Endothelial cell of umbilical vein (primary cell): ENCODE measurements around the gene WDR47. TPM values are rescaled to one million over a fixed set of nuclear protein-coding genes. Genes with fewer than 3 reads are reported as not detected.

ENCODE experiments used
- BruUV-seq: library from RNA; stranded (reverse); fragments of 400-500 nt; replicated peaks from 2 replicates; lab custom pipeline; 2021; lab: Mats Ljungman, UMichigan
- CTCF ChIA-PET: fragments of 300-600, 350-600 bp; sonication (Branson Sonifier 250); formaldehyde crosslinking; loops from one replicate; lab custom pipeline; 2021; ENCODE audit warnings: antibody characterized with exemption, inconsistent platforms; lab: Charles Lee
- POLR2A ChIA-PET: fragments of 300-600, 350-600 bp; sonication (Branson Sonifier 250); formaldehyde crosslinking; loops from one replicate; lab custom pipeline; 2021; ENCODE audit warnings: antibody characterized with exemption, inconsistent platforms; lab: Charles Lee
- DNase-seq: peaks from one replicate; pipeline ENCODE4 v3.0.0-alpha.2; 2011; ENCODE audit warnings: low read depth, low spot score
- FAIRE-seq: peaks from 2 replicates; lab custom pipeline; 2011; peaks lifted over from hg19 to GRCh38; lab: Jason Lieb, UNC
- H2AFZ ChIP-seq: 2 replicates; pipeline ENCODE4 v1.6.0; 2012; ENCODE audit warnings: low read depth, low read length, control low read depth, inconsistent platforms
- H3K27ac ChIP-seq: 2 replicates; pipeline ENCODE4 v1.5.1; 2011; ENCODE audit warnings: low read depth, mild to moderate bottlenecking, control low read depth, low read length, moderate library complexity; ENCODE audit not compliant: insufficient read depth
- H3K27me3 ChIP-seq, 2 experiments: 2 replicates each; pipeline versions ENCODE4 v1.6.0 to v1.6.1; 2011; ENCODE audit warnings: low read length in 2 of 2, mixed read lengths in 1 of 2; ENCODE audit not compliant: control insufficient read depth in 2 of 2, insufficient read depth in 2 of 2
- H3K36me3 ChIP-seq, 2 experiments: 2 replicates in 1 of 2; 3 replicates in 1 of 2; pipeline ENCODE4 v1.5.1; 2011; ENCODE audit warnings: low read length in 2 of 2, mild to moderate bottlenecking in 1 of 2, moderate library complexity in 1 of 2; ENCODE audit not compliant: control insufficient read depth in 2 of 2, insufficient read depth in 2 of 2; ENCODE audit errors: extremely low read depth in 1 of 2
- H3K4me1 ChIP-seq: 3 replicates; pipeline ENCODE4 v1.5.1; 2011; ENCODE audit warnings: mild to moderate bottlenecking, low read length; ENCODE audit not compliant: control insufficient read depth, insufficient read depth; ENCODE audit errors: extremely low read depth
- H3K4me2 ChIP-seq: 2 replicates; pipeline ENCODE4 v1.6.1; 2011; ENCODE audit warnings: low read length, control low read depth, mixed read lengths; ENCODE audit not compliant: insufficient read depth
- H3K4me3 ChIP-seq, 3 experiments: fragments of 200-600 bp in 1 of 3; sonication (generic), shearing (Covaris generic) in 1 of 3; replicated peaks in 1 of 3; 2 replicates each; pipeline ENCODE4 v1.5.1; 2011 to 2016; ENCODE audit warnings: control low read depth in 3 of 3, low read length in 3 of 3, mild to moderate bottlenecking in 2 of 3, inconsistent platforms in 1 of 3, low read depth in 1 of 3, moderate library complexity in 1 of 3; ENCODE audit not compliant: insufficient read depth in 1 of 3
- H3K79me2 ChIP-seq: 2 replicates; pipeline ENCODE4 v1.6.0; 2012; ENCODE audit warnings: low read length, inconsistent platforms; ENCODE audit not compliant: control insufficient read depth, insufficient read depth
- H3K9ac ChIP-seq: replicated peaks from 2 replicates; pipeline ENCODE3; 2011; ENCODE audit warnings: low read length, control low read depth; ENCODE audit not compliant: insufficient read depth; ENCODE audit errors: extremely low read depth
- H3K9me1 ChIP-seq: replicated peaks from 3 replicates; pipeline ENCODE4 v1.6.0; 2011; ENCODE audit warnings: mild to moderate bottlenecking, low read length; ENCODE audit not compliant: control insufficient read depth, insufficient read depth; ENCODE audit errors: extremely low read depth
- H3K9me3 ChIP-seq: replicated peaks from 2 replicates; pipeline ENCODE4 v1.5.1; 2012; ENCODE audit warnings: low read length, inconsistent platforms; ENCODE audit not compliant: control insufficient read depth, insufficient read depth
- H4K20me1 ChIP-seq: replicated peaks from 2 replicates; pipeline ENCODE3; 2011; ENCODE audit warnings: mild to moderate bottlenecking, low read length; ENCODE audit not compliant: control insufficient read depth, insufficient read depth; ENCODE audit errors: extremely low read depth
- EZH2 ChIP-seq: IDR thresholded peaks from 2 replicates; pipeline ENCODE4 v1.6.1; 2012; ENCODE audit warnings: borderline replicate concordance, low read depth, mild to moderate bottlenecking, moderate library complexity, low read length, inconsistent platforms; ENCODE audit not compliant: severe bottlenecking
- FOS ChIP-seq: IDR thresholded peaks from 2 replicates; pipeline ENCODE4 v1.6.1; 2011; ENCODE audit warnings: mild to moderate bottlenecking, low read length, moderate library complexity, borderline replicate concordance; ENCODE audit not compliant: insufficient read depth
- GATA2 ChIP-seq: IDR thresholded peaks from 2 replicates; pipeline ENCODE4 v1.7.0; 2011; ENCODE audit warnings: low read depth, mild to moderate bottlenecking, moderate library complexity, mixed read lengths, low read length; ENCODE audit not compliant: insufficient read length, insufficient read depth
- JUN ChIP-seq: IDR thresholded peaks from 2 replicates; pipeline ENCODE4 v1.6.1; 2011; ENCODE audit warnings: borderline replicate concordance, low read depth; ENCODE audit not compliant: insufficient read length, insufficient read depth
- MYC ChIP-seq: IDR thresholded peaks from one replicate; pipeline ENCODE4 v1.6.1; 2011; ENCODE audit warnings: mild to moderate bottlenecking, low read depth, low read length
- POLR2A ChIP-seq: IDR thresholded peaks from 2 replicates; pipeline ENCODE4 v1.6.1; 2012; ENCODE audit warnings: low read depth, mild to moderate bottlenecking, control low read depth, low read length
- POLR2AphosphoS5 ChIP-seq: IDR thresholded peaks from 2 replicates; pipeline ENCODE4 v1.6.1; 2012; ENCODE audit warnings: low read depth, mild to moderate bottlenecking, control low read depth, low read length, moderate library complexity; ENCODE audit not compliant: insufficient read depth
- dilution Hi-C: fragments of 300-500 bp; cut with MboI; formaldehyde crosslinking; loops from one replicate; pipeline ENCODE4 v1.15.0; 2019; ENCODE audit warnings: low sequenced_read_pairs; ENCODE audit not compliant: extremely low pct_ligation_motif_present
- intact Hi-C: fragments of 100-400 bp; cut with micrococcal nuclease; formaldehyde crosslinking; loops from one replicate; pipeline ENCODE4 v1.10.0; 2022
- polyA plus RNA-seq, 4 experiments: library from polyadenylated mRNA; depleted of rRNA in 3 of 4; stranded (reverse) in 3 of 4; unstranded in 1 of 4; fragments of >200 nt; gene quantifications; 2 replicates each; pipeline versions ENCODE4 v1.2.1 to v1.2.3, GENCODE V29; 2011 to 2012; ENCODE audit warnings: missing spikeins in 1 of 4
- total RNA-seq: library from RNA; stranded (reverse); gene quantifications from 2 replicates; pipeline ENCODE4 v1.2.3, GENCODE V29; 2021
- TF ChIP-seq, protein P1 (sequence below), 2 donors: IDR thresholded peaks; 1 replicate in 1 of 2; 2 replicates in 1 of 2; pipeline ENCODE4 v1.5.1; 2011; ENCODE audit warnings: low read length in 2 of 2, mild to moderate bottlenecking in 2 of 2, moderate library complexity in 2 of 2, control low read depth in 1 of 2, inconsistent platforms in 1 of 2, low read depth in 1 of 2; ENCODE audit not compliant: insufficient read depth in 1 of 2; ENCODE audit errors: extremely low read depth in 1 of 2
- TF ChIP-seq, protein P2 (sequence below): IDR thresholded peaks from 2 replicates; pipeline ENCODE4 v1.6.1; 2011; ENCODE audit not compliant: insufficient read depth, insufficient read length

The WDR47 gene
- total and polyA plus RNA-seq, 2 donors (not counting 3 experiments of a cell fraction or from before 2014, with no cell fraction given), result 9.1 to 19.0 TPM

DNA sequence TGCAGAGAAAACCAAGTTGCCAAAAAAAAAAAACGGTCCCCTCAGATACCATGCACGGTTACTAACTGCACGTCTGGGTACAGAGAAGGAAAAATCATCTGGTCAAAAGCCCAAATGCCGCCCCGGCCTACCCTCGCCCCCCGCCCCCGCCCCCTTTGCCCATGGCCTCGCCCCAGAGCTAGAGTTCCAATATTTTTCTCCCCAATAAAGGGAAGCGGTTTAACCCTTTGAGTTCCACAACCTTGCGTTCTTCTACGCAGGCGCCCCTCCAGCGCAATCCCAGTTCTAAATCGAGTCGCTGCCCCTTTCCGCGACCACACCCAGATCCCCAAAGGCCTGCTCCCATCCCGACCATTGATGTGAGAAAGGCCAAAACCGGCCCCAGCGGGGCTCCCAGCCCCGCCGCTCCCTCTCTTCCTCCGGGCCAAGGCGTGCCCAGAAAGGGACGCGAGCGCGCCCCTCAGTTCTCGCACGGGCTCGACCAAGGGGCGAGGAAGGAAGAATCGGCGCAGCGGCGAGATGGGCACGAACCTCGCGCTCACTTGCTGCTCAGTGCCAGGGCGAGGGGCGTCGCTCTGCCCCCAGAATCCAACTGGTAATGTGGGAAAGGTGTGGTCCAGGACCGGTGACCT, 797 bp downstream of the WDR47 start:
- peak overlapping the region; percentile 92 to 96 (median 94) for H3K4me3 ChIP-seq
- CTCF ChIA-PET, result interaction anchor here (1.2 kb wide), 1 partner anchor 72 kb away, joined by 8 read pairs; a partner anchor contains a TSS
- peak overlapping the region; percentile 38 for H3K27ac ChIP-seq
- peaks cover 10% of the 10 kb centered on the region for H3K4me1 ChIP-seq
- BruUV-seq, result no TSS peak
- H3K36me3 ChIP-seq, result no peaks in the 10 kb centered on the region
- dilution Hi-C loops, result no loop called here
- no peaks in the 10 kb centered on the region for H3K9me3 ChIP-seq
- H3K9ac ChIP-seq, result peak overlapping the region; percentile 85
- H2AFZ ChIP-seq, result peak overlapping the region; percentile 82
- POLR2A ChIA-PET, result no interaction called here
- peak overlapping the region; percentile 94 for H3K4me2 ChIP-seq
- H4K20me1 ChIP-seq, result no peaks in the 10 kb centered on the region
- FAIRE-seq, result no peak
- H3K27me3 ChIP-seq, result no peaks in the 10 kb centered on the region
- peak; percentile 33 for DNase-seq
- intact Hi-C loops, result loop anchor here (2.0 to 5.0 kb wide), 2 partner anchors 71 to 78 kb away; partner anchors contain the start of genes CLCC1 and ELAPOR1
- TF ChIP-seq EZH2 (no peak), GATA2 (no peak), JUN (no peak), POLR2AphosphoS5 (no peak), FOS (no peak), MYC (no peak), POLR2A (no peak)
- TF ChIP-seq, protein P1, sequence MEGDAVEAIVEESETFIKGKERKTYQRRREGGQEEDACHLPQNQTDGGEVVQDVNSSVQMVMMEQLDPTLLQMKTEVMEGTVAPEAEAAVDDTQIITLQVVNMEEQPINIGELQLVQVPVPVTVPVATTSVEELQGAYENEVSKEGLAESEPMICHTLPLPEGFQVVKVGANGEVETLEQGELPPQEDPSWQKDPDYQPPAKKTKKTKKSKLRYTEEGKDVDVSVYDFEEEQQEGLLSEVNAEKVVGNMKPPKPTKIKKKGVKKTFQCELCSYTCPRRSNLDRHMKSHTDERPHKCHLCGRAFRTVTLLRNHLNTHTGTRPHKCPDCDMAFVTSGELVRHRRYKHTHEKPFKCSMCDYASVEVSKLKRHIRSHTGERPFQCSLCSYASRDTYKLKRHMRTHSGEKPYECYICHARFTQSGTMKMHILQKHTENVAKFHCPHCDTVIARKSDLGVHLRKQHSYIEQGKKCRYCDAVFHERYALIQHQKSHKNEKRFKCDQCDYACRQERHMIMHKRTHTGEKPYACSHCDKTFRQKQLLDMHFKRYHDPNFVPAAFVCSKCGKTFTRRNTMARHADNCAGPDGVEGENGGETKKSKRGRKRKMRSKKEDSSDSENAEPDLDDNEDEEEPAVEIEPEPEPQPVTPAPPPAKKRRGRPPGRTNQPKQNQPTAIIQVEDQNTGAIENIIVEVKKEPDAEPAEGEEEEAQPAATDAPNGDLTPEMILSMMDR (IDR thresholded peaks at IDR 0.05; ENCODE audit: extremely low read depth in 1 of 2, insufficient read depth in 1 of 2, low read depth in 1 of 2, low read length in 2 of 2), result no peak
- TF ChIP-seq, protein P2, sequence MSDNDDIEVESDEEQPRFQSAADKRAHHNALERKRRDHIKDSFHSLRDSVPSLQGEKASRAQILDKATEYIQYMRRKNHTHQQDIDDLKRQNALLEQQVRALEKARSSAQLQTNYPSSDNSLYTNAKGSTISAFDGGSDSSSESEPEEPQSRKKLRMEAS, result no peak
- peaks cover 31% of the 10 kb centered on the region for H3K79me2 ChIP-seq
- H3K9me1 ChIP-seq, result no peaks in the 10 kb centered on the region
